Endothelial cell of umbilical vein (primary cell): ENCODE measurements around the gene DYNC2H1. TPM values are rescaled to one million over a fixed set of nuclear protein-coding genes. Genes with fewer than 3 reads are reported as not detected.

Experiments used
- BruUV-seq: library from RNA; stranded (reverse); fragments of 400-500 nt; replicated peaks from 2 replicates; lab custom pipeline; 2021; lab: Mats Ljungman, UMichigan
- CTCF ChIA-PET: fragments of 300-600, 350-600 bp; sonication (Branson Sonifier 250); formaldehyde crosslinking; loops from one replicate; lab custom pipeline; 2021; ENCODE audit warnings: antibody characterized with exemption, inconsistent platforms; lab: Charles Lee
- POLR2A ChIA-PET: fragments of 300-600, 350-600 bp; sonication (Branson Sonifier 250); formaldehyde crosslinking; loops from one replicate; lab custom pipeline; 2021; ENCODE audit warnings: antibody characterized with exemption, inconsistent platforms; lab: Charles Lee
- DNase-seq: peaks from one replicate; pipeline ENCODE4 v3.0.0-alpha.2; 2011; ENCODE audit warnings: low read depth, low spot score
- FAIRE-seq: peaks from 2 replicates; lab custom pipeline; 2011; peaks lifted over from hg19 to GRCh38; lab: Jason Lieb, UNC
- H2AFZ ChIP-seq: 2 replicates; pipeline ENCODE4 v1.6.0; 2012; ENCODE audit warnings: low read depth, low read length, control low read depth, inconsistent platforms
- H3K27ac ChIP-seq: 2 replicates; pipeline ENCODE4 v1.5.1; 2011; ENCODE audit warnings: low read depth, mild to moderate bottlenecking, control low read depth, low read length, moderate library complexity; ENCODE audit not compliant: insufficient read depth
- H3K27me3 ChIP-seq, 2 experiments: 2 replicates each; pipeline versions ENCODE4 v1.6.0 to v1.6.1; 2011; ENCODE audit warnings: low read length in 2 of 2, mixed read lengths in 1 of 2; ENCODE audit not compliant: control insufficient read depth in 2 of 2, insufficient read depth in 2 of 2
- H3K36me3 ChIP-seq, 2 experiments: 2 replicates in 1 of 2; 3 replicates in 1 of 2; pipeline ENCODE4 v1.5.1; 2011; ENCODE audit warnings: low read length in 2 of 2, mild to moderate bottlenecking in 1 of 2, moderate library complexity in 1 of 2; ENCODE audit not compliant: control insufficient read depth in 2 of 2, insufficient read depth in 2 of 2; ENCODE audit errors: extremely low read depth in 1 of 2
- H3K4me1 ChIP-seq: 3 replicates; pipeline ENCODE4 v1.5.1; 2011; ENCODE audit warnings: mild to moderate bottlenecking, low read length; ENCODE audit not compliant: control insufficient read depth, insufficient read depth; ENCODE audit errors: extremely low read depth
- H3K4me2 ChIP-seq: 2 replicates; pipeline ENCODE4 v1.6.1; 2011; ENCODE audit warnings: low read length, control low read depth, mixed read lengths; ENCODE audit not compliant: insufficient read depth
- H3K4me3 ChIP-seq, 3 experiments: fragments of 200-600 bp in 1 of 3; sonication (generic), shearing (Covaris generic) in 1 of 3; replicated peaks in 1 of 3; 2 replicates each; pipeline ENCODE4 v1.5.1; 2011 to 2016; ENCODE audit warnings: control low read depth in 3 of 3, low read length in 3 of 3, mild to moderate bottlenecking in 2 of 3, inconsistent platforms in 1 of 3, low read depth in 1 of 3, moderate library complexity in 1 of 3; ENCODE audit not compliant: insufficient read depth in 1 of 3
- H3K79me2 ChIP-seq: 2 replicates; pipeline ENCODE4 v1.6.0; 2012; ENCODE audit warnings: low read length, inconsistent platforms; ENCODE audit not compliant: control insufficient read depth, insufficient read depth
- H3K9ac ChIP-seq: replicated peaks from 2 replicates; pipeline ENCODE3; 2011; ENCODE audit warnings: low read length, control low read depth; ENCODE audit not compliant: insufficient read depth; ENCODE audit errors: extremely low read depth
- H3K9me1 ChIP-seq: replicated peaks from 3 replicates; pipeline ENCODE4 v1.6.0; 2011; ENCODE audit warnings: mild to moderate bottlenecking, low read length; ENCODE audit not compliant: control insufficient read depth, insufficient read depth; ENCODE audit errors: extremely low read depth
- H3K9me3 ChIP-seq: replicated peaks from 2 replicates; pipeline ENCODE4 v1.5.1; 2012; ENCODE audit warnings: low read length, inconsistent platforms; ENCODE audit not compliant: control insufficient read depth, insufficient read depth
- H4K20me1 ChIP-seq: replicated peaks from 2 replicates; pipeline ENCODE3; 2011; ENCODE audit warnings: mild to moderate bottlenecking, low read length; ENCODE audit not compliant: control insufficient read depth, insufficient read depth; ENCODE audit errors: extremely low read depth
- EZH2 ChIP-seq: IDR thresholded peaks from 2 replicates; pipeline ENCODE4 v1.6.1; 2012; ENCODE audit warnings: borderline replicate concordance, low read depth, mild to moderate bottlenecking, moderate library complexity, low read length, inconsistent platforms; ENCODE audit not compliant: severe bottlenecking
- FOS ChIP-seq: IDR thresholded peaks from 2 replicates; pipeline ENCODE4 v1.6.1; 2011; ENCODE audit warnings: mild to moderate bottlenecking, low read length, moderate library complexity, borderline replicate concordance; ENCODE audit not compliant: insufficient read depth
- GATA2 ChIP-seq: IDR thresholded peaks from 2 replicates; pipeline ENCODE4 v1.7.0; 2011; ENCODE audit warnings: low read depth, mild to moderate bottlenecking, moderate library complexity, mixed read lengths, low read length; ENCODE audit not compliant: insufficient read length, insufficient read depth
- JUN ChIP-seq: IDR thresholded peaks from 2 replicates; pipeline ENCODE4 v1.6.1; 2011; ENCODE audit warnings: borderline replicate concordance, low read depth; ENCODE audit not compliant: insufficient read length, insufficient read depth
- MYC ChIP-seq: IDR thresholded peaks from one replicate; pipeline ENCODE4 v1.6.1; 2011; ENCODE audit warnings: mild to moderate bottlenecking, low read depth, low read length
- POLR2A ChIP-seq: IDR thresholded peaks from 2 replicates; pipeline ENCODE4 v1.6.1; 2012; ENCODE audit warnings: low read depth, mild to moderate bottlenecking, control low read depth, low read length
- POLR2AphosphoS5 ChIP-seq: IDR thresholded peaks from 2 replicates; pipeline ENCODE4 v1.6.1; 2012; ENCODE audit warnings: low read depth, mild to moderate bottlenecking, control low read depth, low read length, moderate library complexity; ENCODE audit not compliant: insufficient read depth
- dilution Hi-C: fragments of 300-500 bp; cut with MboI; formaldehyde crosslinking; loops from one replicate; pipeline ENCODE4 v1.15.0; 2019; ENCODE audit warnings: low sequenced_read_pairs; ENCODE audit not compliant: extremely low pct_ligation_motif_present
- intact Hi-C: fragments of 100-400 bp; cut with micrococcal nuclease; formaldehyde crosslinking; loops from one replicate; pipeline ENCODE4 v1.10.0; 2022
- polyA plus RNA-seq, 4 experiments: library from polyadenylated mRNA; depleted of rRNA in 3 of 4; stranded (reverse) in 3 of 4; unstranded in 1 of 4; fragments of >200 nt; gene quantifications; 2 replicates each; pipeline versions ENCODE4 v1.2.1 to v1.2.3, GENCODE V29; 2011 to 2012; ENCODE audit warnings: missing spikeins in 1 of 4
- total RNA-seq: library from RNA; stranded (reverse); gene quantifications from 2 replicates; pipeline ENCODE4 v1.2.3, GENCODE V29; 2021
- TF ChIP-seq, protein P1 (sequence below), 2 donors: IDR thresholded peaks; 1 replicate in 1 of 2; 2 replicates in 1 of 2; pipeline ENCODE4 v1.5.1; 2011; ENCODE audit warnings: low read length in 2 of 2, mild to moderate bottlenecking in 2 of 2, moderate library complexity in 2 of 2, control low read depth in 1 of 2, inconsistent platforms in 1 of 2, low read depth in 1 of 2; ENCODE audit not compliant: insufficient read depth in 1 of 2; ENCODE audit errors: extremely low read depth in 1 of 2
- TF ChIP-seq, protein P2 (sequence below): IDR thresholded peaks from 2 replicates; pipeline ENCODE4 v1.6.1; 2011; ENCODE audit not compliant: insufficient read depth, insufficient read length

Gene DYNC2H1
- total and polyA plus RNA-seq, 2 donors (not counting 3 experiments of a cell fraction or from before 2014, with no cell fraction given): 1.9 to 4.2 TPM

DNA sequence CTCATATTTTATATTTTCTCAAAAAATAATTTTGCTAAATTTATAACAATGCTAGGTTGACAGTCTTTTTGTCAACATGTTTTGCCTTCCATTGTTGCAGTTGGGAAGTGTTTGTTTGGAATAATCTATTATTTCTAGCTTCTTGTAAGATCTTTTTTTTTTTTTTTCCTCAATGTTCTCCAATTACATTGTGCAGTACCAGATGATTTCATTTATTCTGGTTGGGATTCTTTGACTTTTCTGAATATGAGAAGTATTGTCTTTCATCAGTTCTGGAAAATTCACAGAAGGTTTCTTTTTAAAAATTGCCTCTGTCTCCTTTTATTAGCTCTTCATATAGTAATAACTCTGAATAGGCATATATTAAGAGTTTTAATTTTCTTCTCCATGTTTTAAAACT is 245.4 kb downstream of the DYNC2H1 start:
- Histone ChIP-seq H3K9me3 (no peaks in the 10 kb centered on the region), H3K9me1 (no peaks in the 10 kb centered on the region), H3K4me2 (no peak overlapping the region), H3K9ac (no peak overlapping the region), H3K4me1 (no peaks in the 10 kb centered on the region), H2AFZ (no peak overlapping the region), H3K79me2 (no peaks in the 10 kb centered on the region), H3K27me3 (no peaks in the 10 kb centered on the region), H4K20me1 (no peaks in the 10 kb centered on the region), H3K27ac (no peak overlapping the region), H3K36me3 (no peaks in the 10 kb centered on the region), H3K4me3 (no peak overlapping the region)
- intact Hi-C loops (no loop called here), dilution Hi-C loops (no loop called here)
- DNase-seq (no peak), FAIRE-seq (no peak)
- ChIA-PET CTCF (interaction anchor here (1.0 kb wide), 1 partner anchor 24 kb away, joined by 3 read pairs; no protein-coding TSS in a partner anchor), POLR2A (no interaction called here)
- TF ChIP-seq POLR2AphosphoS5 (no peak), FOS (no peak), EZH2 (no peak), JUN (no peak)
- TF ChIP-seq, protein P1, sequence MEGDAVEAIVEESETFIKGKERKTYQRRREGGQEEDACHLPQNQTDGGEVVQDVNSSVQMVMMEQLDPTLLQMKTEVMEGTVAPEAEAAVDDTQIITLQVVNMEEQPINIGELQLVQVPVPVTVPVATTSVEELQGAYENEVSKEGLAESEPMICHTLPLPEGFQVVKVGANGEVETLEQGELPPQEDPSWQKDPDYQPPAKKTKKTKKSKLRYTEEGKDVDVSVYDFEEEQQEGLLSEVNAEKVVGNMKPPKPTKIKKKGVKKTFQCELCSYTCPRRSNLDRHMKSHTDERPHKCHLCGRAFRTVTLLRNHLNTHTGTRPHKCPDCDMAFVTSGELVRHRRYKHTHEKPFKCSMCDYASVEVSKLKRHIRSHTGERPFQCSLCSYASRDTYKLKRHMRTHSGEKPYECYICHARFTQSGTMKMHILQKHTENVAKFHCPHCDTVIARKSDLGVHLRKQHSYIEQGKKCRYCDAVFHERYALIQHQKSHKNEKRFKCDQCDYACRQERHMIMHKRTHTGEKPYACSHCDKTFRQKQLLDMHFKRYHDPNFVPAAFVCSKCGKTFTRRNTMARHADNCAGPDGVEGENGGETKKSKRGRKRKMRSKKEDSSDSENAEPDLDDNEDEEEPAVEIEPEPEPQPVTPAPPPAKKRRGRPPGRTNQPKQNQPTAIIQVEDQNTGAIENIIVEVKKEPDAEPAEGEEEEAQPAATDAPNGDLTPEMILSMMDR (IDR thresholded peaks at IDR 0.05; ENCODE audit: extremely low read depth in 1 of 2, insufficient read depth in 1 of 2, low read depth in 1 of 2, low read length in 2 of 2): no peak
- BruUV-seq: no TSS peak

DNA sequence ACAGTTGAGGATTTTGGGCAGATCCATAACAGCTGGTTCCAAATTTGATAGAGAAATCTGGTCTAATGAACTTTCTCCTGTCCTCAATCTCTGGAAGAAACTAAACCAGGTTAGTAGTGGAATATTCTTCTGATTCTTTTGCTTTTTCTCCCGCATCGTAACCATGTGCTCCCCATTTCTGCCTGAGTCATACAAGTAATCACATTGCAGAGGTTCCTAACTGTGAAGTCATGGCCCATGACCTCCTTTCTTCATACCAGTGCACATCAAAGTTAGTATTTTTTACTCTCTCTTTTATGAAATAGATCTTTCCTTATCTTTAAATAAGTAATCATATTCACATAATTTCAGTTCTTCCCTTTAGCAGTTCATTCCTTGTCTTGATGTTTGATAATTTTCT is 249.0 kb downstream of the DYNC2H1 start:
- no peaks in the 10 kb centered on the region for H3K36me3 ChIP-seq
- no peaks in the 10 kb centered on the region for H3K79me2 ChIP-seq
- H3K4me1 ChIP-seq: no peaks in the 10 kb centered on the region
- H4K20me1 ChIP-seq: no peaks in the 10 kb centered on the region
- TF ChIP-seq JUN (no peak), FOS (no peak), POLR2A (no peak), EZH2 (no peak), GATA2 (no peak), POLR2AphosphoS5 (no peak), MYC (no peak)
- TF ChIP-seq, protein P1 (IDR thresholded peaks at IDR 0.05; ENCODE audit: extremely low read depth in 1 of 2, insufficient read depth in 1 of 2, low read depth in 1 of 2, low read length in 2 of 2): no peak
- TF ChIP-seq, protein P2, sequence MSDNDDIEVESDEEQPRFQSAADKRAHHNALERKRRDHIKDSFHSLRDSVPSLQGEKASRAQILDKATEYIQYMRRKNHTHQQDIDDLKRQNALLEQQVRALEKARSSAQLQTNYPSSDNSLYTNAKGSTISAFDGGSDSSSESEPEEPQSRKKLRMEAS: no peak
- H3K4me3 ChIP-seq: no peak overlapping the region
- no peak overlapping the region for H3K4me2 ChIP-seq
- no peaks in the 10 kb centered on the region for H3K9me3 ChIP-seq
- no TSS peak for BruUV-seq
- H3K27ac ChIP-seq: no peak overlapping the region
- H2AFZ ChIP-seq: no peak overlapping the region
- FAIRE-seq (no peak), DNase-seq (no peak)
- CTCF ChIA-PET: interaction anchor here (0.8 kb wide), 1 partner anchor 10 kb away, joined by 3 read pairs; no protein-coding TSS in a partner anchor
- POLR2A ChIA-PET: no interaction called here
- no peaks in the 10 kb centered on the region for H3K27me3 ChIP-seq
- dilution Hi-C loops (no loop called here), intact Hi-C loops (no loop called here)
- H3K9me1 ChIP-seq: no peaks in the 10 kb centered on the region
- H3K9ac ChIP-seq: no peak overlapping the region
